ENCODE data around the gene RCCD1.

DNA sequence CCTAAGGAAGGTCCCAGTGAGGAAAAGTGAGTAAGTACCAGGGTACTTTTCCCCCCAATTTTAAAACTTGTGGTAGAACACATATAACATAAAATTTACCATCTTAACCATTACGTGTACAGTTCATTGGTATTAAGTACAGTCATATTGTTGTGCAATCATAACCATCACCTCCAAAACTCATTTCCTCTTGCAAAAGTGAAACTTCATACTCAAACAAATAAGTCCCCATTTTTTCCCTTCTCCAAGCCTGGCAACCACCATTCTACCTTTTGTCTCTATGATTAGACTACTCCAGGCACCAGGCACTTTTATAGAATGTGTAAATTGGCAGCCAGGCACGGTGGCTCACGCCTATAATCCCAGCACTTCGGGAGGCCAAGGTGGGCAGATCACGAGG, 27.5 kb downstream of the RCCD1 start:
- TF ChIP-seq, protein P1, sequence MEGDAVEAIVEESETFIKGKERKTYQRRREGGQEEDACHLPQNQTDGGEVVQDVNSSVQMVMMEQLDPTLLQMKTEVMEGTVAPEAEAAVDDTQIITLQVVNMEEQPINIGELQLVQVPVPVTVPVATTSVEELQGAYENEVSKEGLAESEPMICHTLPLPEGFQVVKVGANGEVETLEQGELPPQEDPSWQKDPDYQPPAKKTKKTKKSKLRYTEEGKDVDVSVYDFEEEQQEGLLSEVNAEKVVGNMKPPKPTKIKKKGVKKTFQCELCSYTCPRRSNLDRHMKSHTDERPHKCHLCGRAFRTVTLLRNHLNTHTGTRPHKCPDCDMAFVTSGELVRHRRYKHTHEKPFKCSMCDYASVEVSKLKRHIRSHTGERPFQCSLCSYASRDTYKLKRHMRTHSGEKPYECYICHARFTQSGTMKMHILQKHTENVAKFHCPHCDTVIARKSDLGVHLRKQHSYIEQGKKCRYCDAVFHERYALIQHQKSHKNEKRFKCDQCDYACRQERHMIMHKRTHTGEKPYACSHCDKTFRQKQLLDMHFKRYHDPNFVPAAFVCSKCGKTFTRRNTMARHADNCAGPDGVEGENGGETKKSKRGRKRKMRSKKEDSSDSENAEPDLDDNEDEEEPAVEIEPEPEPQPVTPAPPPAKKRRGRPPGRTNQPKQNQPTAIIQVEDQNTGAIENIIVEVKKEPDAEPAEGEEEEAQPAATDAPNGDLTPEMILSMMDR (conservative IDR thresholded peaks at IDR 0.05; ENCODE audit: low read depth, low read length): no peak
- TF ChIP-seq EZH2 (IDR thresholded peaks at IDR 0.05; ENCODE audit: borderline replicate concordance, low read depth, low read length, poor library complexity, severe bottlenecking): no peak

Data from A673 (cell line).